Activated T-cell treated with anti-CD3 and anti-CD28 coated beads, Interleukin-2, amount 50 U/mL, for 4 hours (primary cell): ENCODE measurements around the gene TBC1D12. TPM values are rescaled to one million over a fixed set of nuclear protein-coding genes. Genes with fewer than 3 reads are reported as not detected.

Experiments
- ATAC-seq, 2 donors: fragments of 200-7000 bp; cut with Tn5 transposase; one replicate each; pipeline ENCODE4 v1.10.0; 2021
- DNase-seq: peaks from one replicate; pipeline ENCODE4 v3.0.0-alpha.2; 2020
- H3K27me3 Mint-ChIP-seq: one replicate; pipeline ENCODE4 v1.8.0; 2021; ENCODE audit warnings: low read depth, mixed read lengths
- H3K36me3 Mint-ChIP-seq: one replicate; pipeline ENCODE4 v1.8.0; 2022; ENCODE audit warnings: mixed read lengths; ENCODE audit not compliant: insufficient read depth
- H3K4me1 Mint-ChIP-seq: one replicate; pipeline ENCODE4 v1.8.0; 2021; ENCODE audit warnings: low read depth, mixed read lengths
- H3K4me3 Mint-ChIP-seq: one replicate; pipeline ENCODE4 v1.8.0; 2021; ENCODE audit warnings: mild to moderate bottlenecking, moderate library complexity, mixed read lengths
- H3K9me3 Mint-ChIP-seq: one replicate; pipeline ENCODE4 v1.8.0; 2021; ENCODE audit warnings: mixed read lengths
- total RNA-seq, 3 donors: library from RNA; stranded (reverse); gene quantifications; one replicate each; pipeline ENCODE4 v1.2.1, GENCODE V29; 2021

Gene TBC1D12
- total RNA-seq, 3 donors from 2014 or later, result 0.27 to 0.38 (median 0.32) TPM

- no peaks in the 10 kb centered on the region for H3K4me1 Mint-ChIP-seq
- ATAC-seq (no peak), DNase-seq (no peak)
- no peak overlapping the region for H3K4me3 Mint-ChIP-seq
- peaks cover 4% of the 10 kb centered on the region for H3K9me3 Mint-ChIP-seq
- H3K36me3 Mint-ChIP-seq, result no peaks in the 10 kb centered on the region
- peaks cover 24% of the 10 kb centered on the region for H3K27me3 Mint-ChIP-seq
Measured at GRCh38 chr10:94420516-94420915, 18.2 kb downstream of the TBC1D12 start.

GRCh38 chr10:94420998-94421528 is 18.7 kb downstream of the TBC1D12 start:
- no peak for ATAC-seq
- DNase-seq, result no peak
- H3K27me3 Mint-ChIP-seq, result peaks cover 24% of the 10 kb centered on the region
- no peak overlapping the region for H3K4me3 Mint-ChIP-seq
- H3K36me3 Mint-ChIP-seq, result no peaks in the 10 kb centered on the region
- H3K9me3 Mint-ChIP-seq, result peaks cover 4% of the 10 kb centered on the region
- no peaks in the 10 kb centered on the region for H3K4me1 Mint-ChIP-seq

- DNase-seq (no peak), ATAC-seq (no peak)
- H3K9me3 Mint-ChIP-seq, result peaks cover 9% of the 10 kb centered on the region
- H3K4me1 Mint-ChIP-seq, result no peaks in the 10 kb centered on the region
- no peaks in the 10 kb centered on the region for H3K36me3 Mint-ChIP-seq
- no peak overlapping the region for H3K4me3 Mint-ChIP-seq
- H3K27me3 Mint-ChIP-seq, result peaks cover 23% of the 10 kb centered on the region
Measured at GRCh38 chr10:94423627-94424026, 21.3 kb downstream of the TBC1D12 start.

GRCh38 chr10:94424714-94425337 is 22.5 kb downstream of the TBC1D12 start:
- DNase-seq (no peak), ATAC-seq (no peak)
- H3K9me3 Mint-ChIP-seq, result peaks cover 9% of the 10 kb centered on the region
- no peaks in the 10 kb centered on the region for H3K36me3 Mint-ChIP-seq
- no peaks in the 10 kb centered on the region for H3K4me1 Mint-ChIP-seq
- no peak overlapping the region for H3K4me3 Mint-ChIP-seq
- H3K27me3 Mint-ChIP-seq, result peaks cover 23% of the 10 kb centered on the region

DNA sequence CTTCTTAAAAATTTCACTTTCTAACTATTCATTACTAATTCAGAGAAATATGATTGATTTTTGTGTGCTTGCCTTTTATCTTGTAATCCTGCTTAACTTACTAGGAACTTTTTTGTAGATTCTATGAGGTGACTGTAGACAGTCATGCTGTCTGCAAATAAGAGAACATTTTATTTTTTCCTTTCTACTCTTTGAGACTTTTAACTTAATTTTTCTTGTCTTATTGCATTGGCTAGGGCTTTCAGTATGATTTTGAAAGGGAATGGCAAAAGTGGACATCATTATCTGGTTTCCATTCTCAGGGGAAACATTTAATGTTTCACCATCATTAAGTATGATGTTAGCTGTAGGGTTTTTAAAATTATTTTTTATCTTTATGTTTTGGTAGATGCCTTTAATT is 23.6 kb downstream of the TBC1D12 start:
- DNase-seq, result no peak
- Mint-ChIP-seq H3K4me3 (no peak overlapping the region), H3K4me1 (no peaks in the 10 kb centered on the region), H3K27me3 (peaks cover 23% of the 10 kb centered on the region), H3K36me3 (no peaks in the 10 kb centered on the region), H3K9me3 (peaks cover 9% of the 10 kb centered on the region)
- no peak for ATAC-seq

GRCh38 chr10:94427166-94427565 is 24.8 kb downstream of the TBC1D12 start:
- Mint-ChIP-seq H3K9me3 (peaks cover 9% of the 10 kb centered on the region), H3K4me1 (no peaks in the 10 kb centered on the region), H3K4me3 (no peak overlapping the region), H3K27me3 (peaks cover 19% of the 10 kb centered on the region), H3K36me3 (no peaks in the 10 kb centered on the region)
- ATAC-seq (no peak), DNase-seq (no peak)

DNA sequence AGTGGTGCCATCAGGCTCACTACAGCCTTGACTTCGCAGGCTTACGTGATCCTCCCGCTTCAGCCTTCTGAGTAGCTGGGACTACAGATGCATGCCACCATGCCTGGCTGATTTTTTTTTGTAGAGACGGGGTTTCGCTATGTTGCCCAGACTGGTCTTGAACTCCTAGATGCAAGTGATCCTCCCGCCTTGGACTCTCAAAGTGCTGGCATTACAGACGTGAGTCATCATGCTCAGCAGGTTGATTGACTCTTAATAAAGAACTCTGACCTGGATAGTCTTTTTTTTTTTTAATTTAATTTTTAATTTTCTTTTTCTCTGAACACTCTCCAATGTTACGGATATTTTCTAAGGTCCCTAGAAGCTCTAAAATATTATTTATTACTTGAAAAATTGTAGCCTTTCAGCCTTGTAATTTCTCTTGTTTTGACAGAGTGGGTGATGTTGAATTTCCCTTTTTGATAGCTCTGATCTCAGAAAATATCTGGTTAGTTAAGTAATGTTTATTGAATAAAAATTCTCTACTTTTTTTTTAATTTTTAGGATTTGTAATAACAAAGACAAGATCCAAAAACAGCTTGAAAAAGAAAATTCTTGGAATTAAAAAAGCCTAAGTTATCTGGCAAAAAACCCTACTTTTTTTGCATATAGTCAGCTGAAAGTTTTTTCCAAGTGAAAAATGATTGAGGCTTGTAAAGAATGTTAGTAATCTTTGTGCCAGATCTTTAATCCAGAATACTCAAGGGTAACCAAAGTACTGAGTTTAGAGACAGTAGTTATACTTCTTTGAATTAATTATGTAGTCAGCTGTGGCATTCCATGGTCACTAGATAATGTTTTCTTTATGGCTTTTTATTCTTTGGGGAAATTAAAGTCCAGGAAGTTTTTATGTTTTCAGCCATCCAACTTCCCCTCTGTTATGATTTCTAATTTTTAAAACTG is 26.7 kb downstream of the TBC1D12 start:
- Mint-ChIP-seq H3K36me3 (no peaks in the 10 kb centered on the region), H3K27me3 (peaks cover 15% of the 10 kb centered on the region), H3K4me1 (no peaks in the 10 kb centered on the region), H3K4me3 (no peak overlapping the region), H3K9me3 (peaks cover 9% of the 10 kb centered on the region)
- ATAC-seq (no peak), DNase-seq (no peak)

GRCh38 chr10:94430701-94431100 is 28.4 kb downstream of the TBC1D12 start:
- Mint-ChIP-seq H3K4me1 (no peaks in the 10 kb centered on the region), H3K27me3 (peaks cover 4% of the 10 kb centered on the region), H3K4me3 (no peak overlapping the region), H3K9me3 (peaks cover 5% of the 10 kb centered on the region), H3K36me3 (no peaks in the 10 kb centered on the region)
- no peak for DNase-seq
- ATAC-seq, result no peak

DNA sequence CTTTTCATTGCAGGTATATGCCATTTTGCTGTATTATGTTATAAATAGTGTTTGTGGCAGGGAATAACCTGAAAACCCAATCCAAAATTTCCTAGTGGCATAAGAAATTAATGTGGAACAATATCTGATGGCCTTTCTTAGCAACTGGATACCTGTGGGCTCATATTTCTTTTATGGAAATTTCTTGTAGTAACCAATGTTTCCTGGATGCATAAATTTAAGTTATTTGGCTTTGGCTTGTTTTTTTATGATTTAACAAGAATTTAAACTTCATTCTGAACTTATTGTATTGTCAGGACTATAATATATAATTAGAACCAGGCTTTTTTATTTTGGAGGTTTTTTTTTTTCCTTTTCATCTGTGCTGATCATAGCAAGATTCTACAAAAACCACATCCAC is 30.1 kb downstream of the TBC1D12 start:
- Mint-ChIP-seq H3K27me3 (peaks cover 4% of the 10 kb centered on the region), H3K36me3 (no peaks in the 10 kb centered on the region), H3K9me3 (peaks cover 6% of the 10 kb centered on the region), H3K4me3 (no peak overlapping the region), H3K4me1 (no peaks in the 10 kb centered on the region)
- ATAC-seq (no peak), DNase-seq (no peak)

GRCh38 chr10:94439275-94439861 is 37.0 kb downstream of the TBC1D12 start:
- Mint-ChIP-seq H3K4me3 (no peak overlapping the region), H3K27me3 (peaks cover 14% of the 10 kb centered on the region), H3K9me3 (peaks cover 15% of the 10 kb centered on the region), H3K4me1 (no peaks in the 10 kb centered on the region), H3K36me3 (peaks cover 2% of the 10 kb centered on the region)
- DNase-seq (no peak), ATAC-seq (no peak)

GRCh38 chr10:94440096-94440495 is 37.8 kb downstream of the TBC1D12 start:
- no peak overlapping the region for H3K4me3 Mint-ChIP-seq
- peaks cover 14% of the 10 kb centered on the region for H3K27me3 Mint-ChIP-seq
- H3K4me1 Mint-ChIP-seq, result no peaks in the 10 kb centered on the region
- ATAC-seq (no peak), DNase-seq (no peak)
- H3K9me3 Mint-ChIP-seq, result peaks cover 15% of the 10 kb centered on the region
- H3K36me3 Mint-ChIP-seq, result peaks cover 2% of the 10 kb centered on the region

DNA sequence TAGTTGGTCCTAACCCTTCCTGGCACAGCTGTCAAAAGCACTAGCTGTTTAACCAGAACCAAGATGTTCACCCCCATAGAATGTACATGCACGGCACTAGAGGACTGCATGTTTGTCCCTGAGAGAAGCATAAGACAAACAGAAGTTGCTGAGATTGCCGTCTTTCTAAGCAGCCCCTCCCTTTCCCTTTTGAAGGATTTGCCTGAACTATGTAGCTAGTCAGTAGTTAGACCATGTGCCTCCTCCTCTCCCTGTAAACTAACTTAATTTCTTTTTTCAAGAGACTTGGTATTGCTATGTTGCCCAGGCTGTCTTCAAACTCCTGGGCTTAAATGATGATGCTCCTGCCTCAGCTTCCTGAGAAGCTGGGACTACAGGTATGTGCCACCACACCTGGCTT is 40.7 kb downstream of the TBC1D12 start:
- ATAC-seq (no peak), DNase-seq (no peak)
- H3K27me3 Mint-ChIP-seq, result peaks cover 17% of the 10 kb centered on the region
- H3K9me3 Mint-ChIP-seq, result peaks cover 2% of the 10 kb centered on the region
- no peaks in the 10 kb centered on the region for H3K36me3 Mint-ChIP-seq
- H3K4me3 Mint-ChIP-seq, result no peak overlapping the region
- no peaks in the 10 kb centered on the region for H3K4me1 Mint-ChIP-seq

GRCh38 chr10:94443549-94443948 is 41.2 kb downstream of the TBC1D12 start:
- no peaks in the 10 kb centered on the region for H3K9me3 Mint-ChIP-seq
- no peaks in the 10 kb centered on the region for H3K4me1 Mint-ChIP-seq
- ATAC-seq (no peak), DNase-seq (no peak)
- no peaks in the 10 kb centered on the region for H3K36me3 Mint-ChIP-seq
- peaks cover 17% of the 10 kb centered on the region for H3K27me3 Mint-ChIP-seq
- no peak overlapping the region for H3K4me3 Mint-ChIP-seq

DNA sequence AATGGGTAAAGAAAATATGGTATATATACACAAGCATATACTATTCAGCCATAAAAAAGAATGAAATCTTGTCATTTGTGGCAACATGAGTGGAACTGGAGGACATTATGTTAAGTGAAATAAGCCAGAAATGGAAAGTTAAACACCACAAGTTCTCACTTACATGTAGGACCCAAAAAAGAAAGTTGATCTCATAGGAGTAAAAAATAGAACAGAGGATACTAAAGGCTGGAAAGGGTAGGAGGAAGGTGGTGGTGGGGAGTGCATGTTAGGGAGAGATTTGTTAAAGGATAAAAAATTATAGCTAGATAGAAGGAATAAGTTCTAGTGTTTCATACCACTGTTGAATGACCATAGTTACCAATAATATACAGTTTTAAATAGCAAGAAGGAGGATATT is 48.4 kb downstream of the TBC1D12 start:
- Mint-ChIP-seq H3K4me3 (no peak overlapping the region), H3K4me1 (no peaks in the 10 kb centered on the region), H3K36me3 (no peaks in the 10 kb centered on the region), H3K27me3 (peaks cover 4% of the 10 kb centered on the region), H3K9me3 (no peaks in the 10 kb centered on the region)
- DNase-seq (no peak), ATAC-seq (no peak)
